NCI-H2196 (cell line): ENCODE data around the gene HMGN3.
A peak's percentile ranks its signal among the peaks of the same experiment; 100 is the strongest.

Source experiments
- DNase-seq: peaks from one replicate; lab custom pipeline; 2025; ENCODE audit not compliant: unreplicated experiment; lab: John Stamatoyannopoulos, UW

Gene HMGN3

DNA sequence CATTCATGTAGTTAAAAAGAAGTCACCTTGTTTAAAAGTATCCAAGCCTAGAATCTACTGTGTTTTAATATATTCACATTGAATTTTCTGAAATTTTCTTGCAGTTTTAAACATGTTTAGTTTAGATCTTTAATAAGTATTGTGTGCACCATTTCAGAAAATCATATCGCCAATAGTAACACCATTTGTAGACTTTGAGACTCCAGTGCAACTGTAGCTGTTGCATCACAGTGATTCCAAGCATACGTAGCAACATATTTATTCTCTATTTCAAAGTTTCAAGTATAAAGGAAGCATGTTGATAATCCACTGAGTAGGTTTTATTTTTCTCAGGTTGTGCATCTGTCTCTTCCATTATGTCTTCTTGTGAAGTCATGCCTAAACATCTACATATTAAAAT lies 46.4 kb downstream of the HMGN3 start:
- no peak for DNase-seq

DNA sequence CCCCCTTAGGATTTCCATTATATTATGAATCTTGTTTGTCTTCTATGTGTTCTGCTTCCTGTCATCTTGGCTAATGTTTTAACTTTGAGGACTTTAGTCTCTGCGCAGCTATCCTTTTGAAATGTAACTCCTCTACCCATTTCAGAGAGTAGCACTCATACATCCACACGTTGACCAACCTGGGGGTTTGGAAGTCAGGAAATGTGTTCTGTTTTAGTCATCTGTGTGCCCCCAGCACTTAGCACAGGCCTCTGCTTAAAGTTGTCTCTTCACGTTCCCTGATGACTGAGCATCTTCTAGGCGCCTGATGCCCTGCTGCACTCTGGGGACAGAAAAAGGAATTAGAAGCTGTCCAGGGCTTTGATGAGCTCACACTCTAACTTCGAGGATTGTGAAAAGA lies 47.9 kb downstream of the HMGN3 start:
- no peak for DNase-seq

DNA sequence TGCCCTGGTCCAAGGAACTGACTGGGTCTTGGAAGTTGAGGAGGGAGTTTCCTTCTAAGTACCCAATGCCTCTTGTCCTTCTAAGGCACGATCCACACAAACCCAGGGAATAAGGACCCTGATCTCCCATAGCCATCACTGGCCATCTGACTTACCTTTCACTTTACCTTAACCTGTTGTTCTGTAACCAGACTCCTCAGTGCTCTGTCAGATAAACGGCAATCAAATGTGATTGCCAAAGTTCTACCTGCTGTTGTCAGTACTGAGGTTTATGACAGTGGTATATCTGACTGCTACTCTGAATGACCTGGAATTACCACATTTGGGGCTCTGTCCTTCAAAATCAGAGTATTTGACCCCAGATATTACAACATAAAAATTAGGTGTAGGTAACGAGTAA lies 49.8 kb downstream of the HMGN3 start:
- no peak for DNase-seq

DNA sequence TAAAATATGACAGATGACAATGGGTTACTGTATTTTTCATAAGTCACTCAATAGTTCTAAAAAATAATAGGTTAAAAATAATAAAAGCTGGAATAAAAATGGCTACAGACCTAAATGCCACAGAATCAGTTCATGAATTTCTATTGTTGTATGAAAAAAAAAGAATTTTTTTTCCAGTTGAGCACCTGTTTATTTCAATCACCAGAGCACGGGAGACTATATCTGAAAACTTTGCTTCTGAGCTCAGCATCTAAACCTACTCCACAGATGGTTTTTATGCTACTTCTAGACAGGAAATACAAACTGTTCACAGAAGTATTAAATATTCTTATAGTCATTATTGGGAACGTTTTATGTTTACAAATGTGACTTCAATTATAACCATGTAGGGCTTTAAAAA lies 50.4 kb downstream of the HMGN3 start:
- DNase-seq = no peak

DNA sequence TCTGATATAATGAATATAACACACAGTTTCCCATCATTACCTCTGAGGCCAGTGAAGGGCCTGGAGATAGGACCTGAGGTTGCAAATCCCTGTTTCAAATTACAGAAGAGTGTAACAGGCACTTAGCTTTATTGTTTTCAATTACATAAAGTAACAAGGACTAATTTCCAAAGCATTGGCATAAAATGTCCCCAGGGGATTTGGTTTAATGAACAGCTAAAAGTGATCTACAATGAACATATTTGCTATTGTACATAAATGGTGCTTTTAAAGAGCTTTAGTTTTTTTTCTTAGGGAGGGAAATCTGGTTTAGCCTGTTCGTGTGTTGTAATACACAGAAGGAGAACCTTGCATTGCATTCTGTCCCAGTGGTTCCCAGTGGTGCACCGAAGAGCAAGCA lies 54.4 kb downstream of the HMGN3 start:
- no peak for DNase-seq

DNA sequence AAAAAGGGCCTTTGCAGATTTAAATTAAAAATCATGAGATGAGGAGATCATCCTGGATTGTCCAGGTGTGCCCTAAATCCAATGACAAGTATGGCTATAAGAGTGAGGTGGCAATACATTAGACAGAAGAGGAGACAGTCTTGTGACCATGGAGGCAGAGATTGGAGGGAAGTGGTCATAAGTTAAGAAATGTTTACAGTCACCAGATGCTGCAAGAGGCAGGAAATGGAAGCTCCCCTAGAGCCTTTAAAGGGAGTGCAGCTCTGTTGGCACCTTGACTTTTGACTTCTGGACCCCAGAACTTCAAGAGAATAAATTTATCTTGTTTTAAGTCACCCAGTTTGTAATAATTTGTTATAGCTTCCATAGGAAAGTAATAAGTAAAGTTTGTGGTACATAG lies 61.1 kb downstream of the HMGN3 start:
- no peak for DNase-seq

DNA sequence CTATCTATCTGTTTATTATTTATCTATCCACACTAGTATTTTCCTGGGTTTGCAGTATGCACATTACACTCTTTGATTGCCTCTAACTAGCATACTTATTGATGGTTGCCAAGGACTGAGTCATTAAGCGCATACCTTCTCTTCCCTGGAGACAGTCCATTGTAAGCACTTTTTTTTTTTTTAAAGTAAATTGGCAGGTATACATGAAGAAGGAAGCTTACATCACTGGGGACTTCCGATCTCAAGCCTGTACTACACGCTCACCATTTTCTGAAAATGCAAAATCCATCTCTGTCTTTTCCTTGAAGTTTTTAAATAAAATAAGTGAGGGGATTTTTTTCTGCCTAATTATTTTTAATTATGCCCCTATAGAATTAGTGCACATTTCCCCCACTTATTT lies 63.5 kb downstream of the HMGN3 start:
- DNase-seq = peak; percentile 29

DNA sequence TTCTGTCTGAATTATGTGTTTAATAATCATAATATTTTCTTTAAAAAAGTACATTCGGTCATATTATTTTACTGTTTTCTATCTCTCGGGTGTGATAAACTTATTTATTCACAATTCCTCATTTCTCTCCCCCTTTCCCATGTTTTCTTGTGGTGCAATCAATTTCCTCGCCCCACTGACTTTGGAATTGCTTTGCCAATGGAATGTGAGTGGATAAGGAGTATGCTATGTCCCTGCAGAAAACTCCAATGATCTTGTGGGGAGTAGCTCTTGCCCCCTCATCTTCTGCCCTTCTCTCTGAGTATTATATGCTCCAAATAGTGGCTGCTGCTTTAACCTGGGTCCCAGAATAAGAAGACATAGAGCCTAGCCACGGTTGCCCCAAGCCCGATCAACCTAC lies 64.1 kb downstream of the HMGN3 start:
- DNase-seq = no peak

DNA sequence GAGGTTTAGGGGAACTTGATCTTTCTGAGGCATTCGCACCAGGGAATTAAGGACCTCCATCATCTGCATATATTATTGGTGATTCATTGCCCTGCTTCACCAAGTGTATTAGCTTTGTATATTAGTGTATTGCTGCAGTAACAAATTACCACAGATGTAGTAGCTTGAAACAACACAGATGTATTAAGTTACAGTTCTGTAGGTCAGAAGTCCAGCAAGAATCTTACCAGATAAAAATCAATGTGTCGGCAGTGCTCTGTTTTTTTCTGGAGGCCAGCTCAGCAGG lies 65.8 kb downstream of the HMGN3 start:
- no peak for DNase-seq

DNA sequence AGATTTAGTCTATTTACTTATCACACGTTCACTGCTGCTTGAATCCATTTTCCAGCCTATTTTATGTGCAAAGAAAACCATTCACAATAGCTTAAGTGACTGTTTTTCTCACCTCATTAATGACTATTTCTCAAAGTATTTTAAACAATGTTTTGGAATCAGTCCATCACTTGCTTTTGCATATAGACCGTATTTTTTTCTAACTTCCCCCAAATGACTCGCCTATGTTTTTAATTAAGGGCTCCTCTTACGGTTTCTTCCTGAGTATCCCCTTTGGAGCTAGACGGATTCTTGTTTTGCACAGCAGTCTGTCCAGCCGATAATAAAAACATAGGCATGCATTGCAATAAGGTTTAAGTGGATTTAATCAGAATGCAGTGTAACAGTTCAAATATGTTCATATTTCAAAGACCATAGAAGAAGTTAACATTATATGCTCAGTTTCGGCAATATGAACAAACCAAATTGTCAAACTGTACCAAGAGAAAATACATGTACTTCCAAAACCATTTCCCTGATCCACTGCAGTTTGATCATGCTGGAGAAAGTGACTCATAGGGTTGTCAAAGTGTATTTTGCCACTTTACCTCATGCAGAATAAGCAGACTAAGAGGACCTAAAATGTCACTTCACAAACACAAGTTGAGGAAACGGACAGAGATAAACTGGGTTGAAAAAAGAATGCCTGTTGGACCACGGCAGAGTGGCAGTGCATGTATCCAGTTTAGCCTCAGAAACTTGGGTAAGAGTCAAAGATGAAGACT lies 66.4 kb downstream of the HMGN3 start:
- DNase-seq = no peak

DNA sequence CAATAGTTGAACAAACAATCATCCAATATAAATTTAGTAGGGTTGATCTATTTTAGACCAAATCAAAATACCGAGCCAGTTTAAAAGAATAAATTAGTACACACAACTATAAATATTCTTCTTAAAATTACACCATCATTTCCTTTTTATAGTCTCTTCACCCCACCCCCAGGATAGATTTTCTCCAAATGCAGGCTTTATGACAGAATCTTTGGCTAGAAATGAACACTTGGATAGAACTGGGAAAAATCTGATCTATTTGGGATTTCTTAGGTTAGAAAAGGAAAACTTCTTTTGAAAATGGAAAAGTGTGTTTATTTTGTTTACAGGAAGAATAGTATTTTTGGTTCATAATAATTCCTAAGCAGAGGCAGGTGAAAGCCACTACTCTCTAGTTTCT lies 74.6 kb downstream of the HMGN3 start:
- DNase-seq = no peak

DNA sequence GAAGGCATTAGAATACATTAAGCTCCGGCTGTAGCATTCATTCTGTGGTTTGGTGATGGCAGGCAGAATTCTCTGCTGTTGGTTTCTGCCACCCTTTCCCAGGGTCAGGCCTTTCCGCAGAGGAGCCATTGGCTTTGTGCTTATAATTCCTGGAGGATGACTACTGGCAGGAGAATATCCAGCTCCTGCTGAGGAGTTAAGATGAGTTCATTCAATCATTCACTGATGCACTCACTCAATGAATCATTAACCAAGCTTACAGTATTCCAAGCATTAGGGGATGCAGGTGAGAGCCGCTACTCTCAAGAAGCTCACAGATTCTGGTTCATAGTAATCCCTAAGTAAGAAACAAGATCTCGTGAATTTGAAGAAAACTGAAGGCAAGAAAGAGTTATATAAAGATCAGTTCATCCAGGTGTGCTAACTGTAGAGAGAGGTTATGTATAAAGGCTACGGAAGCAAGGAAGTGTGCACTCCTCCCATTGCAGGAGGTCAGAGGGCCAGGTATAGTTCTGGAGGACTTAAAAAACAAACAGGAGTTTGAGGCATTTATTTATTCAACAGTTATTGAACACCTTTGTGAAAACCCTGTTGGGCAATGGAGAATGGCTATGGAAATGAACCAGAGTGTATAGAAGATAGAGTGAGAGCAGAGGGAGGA lies 75.5 kb downstream of the HMGN3 start:
- no peak for DNase-seq

DNA sequence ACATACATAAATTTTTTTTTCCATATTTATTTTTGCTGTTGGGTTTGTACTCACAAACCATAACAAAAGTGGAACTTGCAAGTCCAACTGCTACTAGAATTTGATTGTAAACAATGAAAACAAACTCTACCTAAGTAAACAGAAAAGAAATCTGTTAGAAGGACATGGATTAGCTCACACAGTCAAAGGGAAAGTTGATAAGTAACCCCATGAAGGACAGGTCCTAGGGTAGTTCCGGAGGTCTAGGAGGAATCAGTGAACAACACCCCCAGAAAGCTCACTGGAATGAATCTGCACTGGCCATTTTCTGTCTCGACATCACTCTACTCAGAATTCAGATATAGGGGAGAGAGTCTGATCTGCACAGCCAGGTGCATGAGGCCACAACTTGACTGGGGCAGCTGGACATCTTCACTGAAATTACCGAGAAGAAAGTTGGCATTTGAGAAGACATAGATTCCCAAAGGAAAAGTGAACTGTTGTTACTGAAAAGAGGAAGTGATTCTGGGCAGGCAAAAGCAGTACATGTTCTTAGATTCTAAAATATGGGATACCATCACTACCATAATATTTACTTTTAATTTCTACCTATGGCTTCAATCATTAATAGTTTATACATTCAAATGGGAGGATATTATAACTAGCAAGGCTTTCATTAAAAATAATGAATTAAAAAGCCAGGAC lies 76.4 kb downstream of the HMGN3 start:
- DNase-seq = no peak

DNA sequence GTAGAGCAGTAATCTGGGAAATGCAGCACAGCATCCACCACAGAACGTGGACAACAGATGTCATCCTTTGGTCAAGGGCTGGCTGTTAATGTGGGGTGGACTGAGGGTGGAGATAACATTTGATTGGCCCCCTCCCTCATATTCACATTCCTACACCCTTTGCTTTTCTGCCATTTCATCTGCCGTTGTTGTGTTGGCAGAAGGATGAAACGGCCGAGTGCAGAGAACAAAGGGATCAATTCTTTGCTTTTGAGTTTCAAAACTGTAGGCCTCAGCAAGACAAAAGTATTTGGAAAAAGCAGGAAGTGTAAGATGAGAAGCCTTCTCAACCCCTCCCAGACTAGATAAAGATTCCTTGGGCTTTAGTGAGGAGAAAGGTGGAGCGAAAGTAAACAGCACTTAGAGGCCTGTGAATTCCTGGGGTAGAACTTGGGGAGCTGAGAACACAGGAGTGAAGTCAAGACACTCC lies 82.2 kb downstream of the HMGN3 start:
- DNase-seq = no peak
